GM18907 (cell line): ENCODE data around the gene UBALD1.
"Not testable (repeated sequence)": the region's sequence is repeated elsewhere in the genome, so short reads cannot be mapped to it uniquely, and the experiment has no call there.

Source experiments
- ATAC-seq: cut with Tn5 transposase; IDR thresholded peaks from one replicate; pipeline ENCODE4 v1.9.1; 2021; ENCODE audit warnings: mild to moderate bottlenecking, moderate library complexity; ENCODE audit not compliant: unreplicated experiment

UBALD1 gene

DNA sequence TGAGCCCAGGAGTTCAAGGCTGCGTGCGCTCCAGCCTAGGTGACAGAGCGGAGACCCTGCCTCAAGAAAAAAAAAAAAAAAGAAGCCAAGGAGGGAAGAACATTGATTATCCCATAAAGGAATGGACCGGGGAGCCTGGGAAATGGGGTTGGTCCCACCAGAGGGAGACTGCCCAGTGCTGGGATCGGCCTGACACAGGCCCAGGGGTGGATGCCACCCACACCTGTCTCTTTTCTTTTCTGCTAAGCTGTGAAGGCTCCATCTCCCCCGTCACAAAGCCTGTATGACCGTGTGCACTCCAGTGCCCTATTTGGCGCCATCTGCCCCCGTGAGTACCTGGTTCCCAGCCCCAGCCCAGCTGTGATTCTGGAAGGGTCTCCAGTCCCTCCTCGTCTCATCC lies 15.7 kb downstream of the UBALD1 start:
- no peak for ATAC-seq

GRCh38 chr16:4597174-4597573 lies 17.5 kb downstream of the UBALD1 start:
- ATAC-seq = no peak

DNA sequence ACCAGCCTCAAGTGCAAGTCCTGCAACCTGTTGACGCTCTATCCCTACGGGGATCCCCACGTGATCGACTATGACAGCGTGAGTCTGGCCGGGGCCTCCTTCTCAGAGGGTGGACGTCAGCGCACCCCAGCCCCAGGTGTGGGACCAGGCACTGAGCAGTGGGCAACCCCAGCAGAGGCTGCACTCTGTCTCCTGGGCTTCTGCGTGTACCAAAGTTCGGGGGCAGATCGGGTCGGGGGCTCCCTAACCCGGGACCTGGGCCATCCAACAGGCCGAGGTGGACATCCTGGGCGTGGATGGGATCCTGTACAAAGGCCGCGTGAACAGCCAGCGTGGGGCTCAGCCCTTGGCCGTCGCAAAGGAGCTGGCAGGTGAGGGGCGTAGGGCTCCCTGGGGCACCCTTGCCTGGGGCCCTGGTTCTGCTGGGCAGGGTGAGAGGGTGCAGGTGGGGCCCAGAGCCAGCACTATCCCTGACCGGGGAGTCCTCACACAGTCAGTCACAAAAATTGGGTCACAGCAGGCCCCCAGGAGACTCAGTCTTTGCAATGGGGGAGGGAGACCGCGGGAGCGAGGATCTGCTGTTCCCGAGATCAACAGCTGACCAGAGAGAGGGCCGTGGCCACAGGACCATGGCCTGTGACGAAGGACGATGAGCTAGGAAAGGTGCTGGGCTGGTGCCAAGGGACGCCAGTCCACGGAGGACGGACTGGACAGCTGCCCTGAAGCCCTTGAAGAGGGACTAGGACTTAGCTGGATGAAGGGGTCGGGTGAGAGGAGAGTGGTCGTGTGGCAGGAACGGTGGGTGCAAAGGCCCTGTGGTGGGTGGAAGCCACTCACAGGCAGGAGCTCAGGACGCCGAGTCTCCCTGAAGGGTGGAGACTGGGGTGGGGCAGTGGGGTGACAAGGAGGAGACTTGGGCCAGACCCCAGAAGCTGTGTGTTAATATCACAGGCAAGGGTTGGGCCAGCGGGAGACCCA lies 20.0 kb downstream of the UBALD1 start:
- no peak for ATAC-seq

DNA sequence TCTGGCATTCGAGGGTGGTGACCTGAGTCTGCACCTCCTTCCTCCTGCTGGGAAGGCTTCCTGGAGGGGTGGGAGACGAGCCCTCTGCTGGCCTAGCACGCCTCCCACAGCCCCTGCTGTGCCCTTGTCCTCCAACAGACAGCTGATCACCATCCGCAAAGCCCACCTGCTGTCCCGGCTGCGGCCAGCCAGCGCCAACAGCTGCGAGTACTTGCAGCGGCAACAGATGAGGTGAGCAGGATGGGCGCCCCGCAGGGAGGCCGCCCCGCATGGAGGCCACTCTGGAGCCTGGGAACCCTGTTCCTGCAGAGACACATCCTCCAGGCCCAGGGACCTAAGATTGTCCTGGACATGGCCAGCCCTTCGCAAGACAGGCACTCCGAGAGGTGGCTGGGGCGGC lies 21.6 kb downstream of the UBALD1 start:
- ATAC-seq = no peak

- ATAC-seq = no peak
Observed at GRCh38 chr16:4591706-4592470, 22.8 kb downstream of the UBALD1 start.

DNA sequence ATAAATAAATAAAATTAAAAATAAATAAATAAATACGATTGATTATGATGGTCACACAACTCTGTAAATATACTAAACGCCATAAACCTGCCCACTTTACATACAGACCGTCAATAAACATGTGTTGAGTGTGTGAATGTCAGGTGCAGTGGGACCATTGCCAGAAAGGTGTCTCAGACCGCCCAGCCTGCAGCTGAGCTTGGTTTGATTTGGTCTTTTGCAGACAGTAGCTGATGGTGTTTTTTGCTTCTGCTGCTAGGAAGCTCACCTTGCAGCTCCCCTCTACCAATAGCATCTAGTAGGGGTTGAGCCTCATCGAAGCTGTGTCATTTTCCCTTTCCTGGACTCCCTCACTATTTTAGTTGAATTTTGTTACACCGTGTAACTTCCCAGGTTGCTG lies 23.5 kb downstream of the UBALD1 start:
- ATAC-seq = no peak

GRCh38 chr16:4588961-4589360 lies 25.7 kb downstream of the UBALD1 start:
- no peak for ATAC-seq

GRCh38 chr16:4588386-4588785 lies 26.3 kb downstream of the UBALD1 start:
- ATAC-seq = no peak

- ATAC-seq = no peak
Observed at GRCh38 chr16:4586291-4586690, 28.4 kb downstream of the UBALD1 start.

GRCh38 chr16:4583906-4584305 lies 30.8 kb downstream of the UBALD1 start:
- no peak for ATAC-seq

DNA sequence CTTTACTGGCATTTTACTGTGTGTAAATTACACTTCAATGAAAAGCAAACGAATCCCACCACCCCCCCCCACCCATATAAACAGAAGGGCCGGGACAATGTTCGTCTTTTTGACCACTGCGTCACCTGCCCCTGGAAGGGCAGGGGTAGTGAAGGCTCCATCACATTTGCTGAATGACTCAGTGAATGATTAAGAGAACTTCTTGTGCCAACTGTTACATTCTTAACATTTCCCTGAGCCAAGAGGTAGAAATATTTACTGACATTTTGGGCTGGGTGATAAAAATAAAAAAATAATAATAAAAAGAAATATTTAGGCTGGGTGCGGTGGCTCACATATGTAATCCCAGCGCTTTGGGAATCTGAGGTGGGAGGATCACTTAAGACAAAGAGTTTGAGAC lies 34.4 kb downstream of the UBALD1 start:
- no peak for ATAC-seq

DNA sequence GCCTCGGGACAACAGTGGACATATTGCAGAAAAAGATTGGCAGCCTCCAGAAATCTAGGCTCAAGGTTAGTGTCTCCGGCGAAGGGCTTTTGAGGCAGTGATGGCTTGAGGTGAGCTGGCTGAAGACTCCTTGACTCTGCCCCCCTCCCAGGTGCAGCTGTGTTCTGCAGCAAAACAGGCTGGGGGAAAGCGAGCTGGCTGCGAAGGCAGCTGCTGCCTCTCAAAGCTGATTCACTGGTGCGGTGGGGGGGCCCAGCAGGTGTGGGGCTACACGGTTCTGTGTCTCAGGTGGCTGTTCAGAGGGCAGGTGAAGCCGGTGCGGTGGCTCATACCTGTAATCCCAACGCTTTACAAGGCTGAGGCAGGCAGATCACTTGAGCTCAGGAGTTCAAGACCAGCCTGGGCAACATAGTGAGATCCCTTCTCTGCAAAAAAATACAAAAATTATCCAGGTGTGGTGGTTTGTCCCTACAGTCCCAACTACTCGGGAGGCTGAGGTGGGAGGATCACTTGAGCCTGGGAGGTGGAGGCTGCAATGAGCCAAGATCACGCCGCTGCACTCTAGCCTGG lies 35.6 kb downstream of the UBALD1 start:
- ATAC-seq = no peak

DNA sequence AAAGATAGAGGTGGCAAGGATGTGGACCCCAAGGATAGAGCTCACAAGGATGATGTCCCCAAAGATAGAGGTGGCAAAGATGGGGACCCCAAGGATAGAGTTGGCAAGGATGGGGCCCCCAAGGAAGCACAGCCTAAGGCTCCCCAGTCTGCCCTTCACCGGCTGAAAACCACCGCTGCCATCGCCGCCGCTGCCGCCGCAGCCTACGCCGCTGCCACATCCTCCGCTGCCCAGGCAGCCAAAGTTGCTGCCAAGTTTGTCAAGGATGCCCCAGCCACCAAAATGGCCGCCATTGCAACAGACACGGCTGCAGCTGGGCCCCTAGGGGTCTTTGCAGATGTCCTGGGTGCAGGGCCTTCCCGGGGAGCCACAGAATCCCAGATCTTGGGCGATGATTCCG lies 38.7 kb downstream of the UBALD1 start:
- no peak for ATAC-seq

- no peak for ATAC-seq
Observed at GRCh38 chr16:4574919-4575705, 39.6 kb downstream of the UBALD1 start.

DNA sequence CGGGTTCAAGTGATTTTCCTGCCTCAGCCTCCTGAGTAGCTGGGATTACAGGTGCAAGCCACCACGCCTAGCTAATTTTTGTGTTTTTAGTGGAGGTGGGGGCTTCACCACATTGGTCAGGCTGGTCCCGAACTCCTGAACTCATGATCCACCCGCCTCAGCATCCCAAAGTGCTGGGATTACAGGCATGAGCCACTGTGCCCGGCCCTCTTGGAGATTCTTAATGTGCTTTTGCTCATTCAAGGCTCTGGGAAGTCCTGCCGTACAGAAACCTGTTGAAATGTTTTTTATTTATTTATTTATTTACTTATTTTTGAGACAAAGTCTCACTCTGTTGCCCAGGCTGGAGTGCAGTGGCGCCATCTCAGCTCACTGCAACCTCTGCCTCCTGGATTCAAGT lies 40.8 kb downstream of the UBALD1 start:
- ATAC-seq = not testable (repeated sequence)

DNA sequence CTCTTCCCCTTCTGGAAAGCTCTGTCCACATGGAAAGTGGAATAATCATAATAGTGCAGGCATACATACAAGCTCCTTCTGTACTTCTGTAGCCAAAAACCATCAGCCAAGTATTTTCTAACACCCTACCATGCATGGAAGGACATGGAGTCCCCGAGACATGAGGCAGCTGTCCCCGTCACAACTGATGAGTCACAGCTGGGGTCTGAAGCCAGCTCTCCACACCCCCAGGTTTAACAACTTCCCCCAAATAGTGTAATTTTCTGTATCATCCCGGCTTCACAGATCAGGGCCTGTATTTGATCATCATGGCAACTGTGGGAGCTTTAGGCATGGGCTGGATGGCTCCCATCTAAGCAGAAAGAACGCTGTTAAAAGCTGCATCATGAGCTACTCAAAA lies 42.0 kb downstream of the UBALD1 start:
- no peak for ATAC-seq

- no peak for ATAC-seq
Observed at GRCh38 chr16:4570688-4571321, 43.9 kb downstream of the UBALD1 start.

GRCh38 chr16:4570086-4570485 lies 44.6 kb downstream of the UBALD1 start:
- no peak for ATAC-seq

- no peak for ATAC-seq
Observed at GRCh38 chr16:4566144-4566543, 48.5 kb downstream of the UBALD1 start.

GRCh38 chr16:4564661-4565267 lies 49.9 kb downstream of the UBALD1 start:
- ATAC-seq = no peak
